ENCODE data around the gene ZNF496.

Gene ZNF496

GRCh38 chr1:247337250-247337746 lies 5.6 kb upstream of the ZNF496 start:
- no peak overlapping the region for H3K4me3 ChIP-seq (ENCODE audit: low read depth, low read length)
- H3K27ac ChIP-seq (ENCODE audit: extremely low read depth, low read depth, low read length), result no peak overlapping the region
- no peaks in the 10 kb centered on the region for H3K9me3 ChIP-seq (ENCODE audit: control insufficient read depth, insufficient read depth, low read depth, low read length)
- ChIA-PET POLR2A (no interaction called here), CTCF (interaction anchor here (0.7 kb wide), 1 partner anchor 46 kb away, joined by 3 read pairs; no protein-coding TSS in a partner anchor)
- no peaks in the 10 kb centered on the region for H3K4me1 ChIP-seq (ENCODE audit: control insufficient read depth, insufficient read depth, low read length)
- no peak for TF ChIP-seq BCL6B (tag by site-specific recombination; IDR thresholded peaks at IDR 0.05)
- no peak for TF ChIP-seq PRDM10 (tag by site-specific recombination; IDR thresholded peaks at IDR 0.05)
- TF ChIP-seq ZNF747 (tag by site-specific recombination; IDR thresholded peaks at IDR 0.05), result no peak
- TF ChIP-seq ZNF398 (tag by site-specific recombination; IDR thresholded peaks at IDR 0.05), result peak; percentile 55; the same call in 1 of the 2 replicates
- TF ChIP-seq ZNF621 (tag by site-specific recombination; IDR thresholded peaks at IDR 0.05), result no peak
- TF ChIP-seq ZNF629 (tag by site-specific recombination; IDR thresholded peaks at IDR 0.05), result peak; percentile 81
- TF ChIP-seq GLI2 (tag by site-specific recombination; IDR thresholded peaks at IDR 0.05; ENCODE audit: borderline replicate concordance, low read depth), result no peak
- no peak for TF ChIP-seq ZNF692 (tag by site-specific recombination; IDR thresholded peaks at IDR 0.05)
- TF ChIP-seq EGR2 (tag by site-specific recombination; IDR thresholded peaks at IDR 0.05; ENCODE audit: low read depth), result peak; percentile 79
- TF ChIP-seq ZFHX2 (tag by site-specific recombination; conservative IDR thresholded peaks at IDR 0.05), result peak; percentile 79
- no peak for TF ChIP-seq ZNF169 (tag by site-specific recombination; IDR thresholded peaks at IDR 0.05)
- TF ChIP-seq WT1 (tag by site-specific recombination; IDR thresholded peaks at IDR 0.05), result peak; percentile 92
- no peak for TF ChIP-seq ZNF274 (IDR thresholded peaks at IDR 0.05; ENCODE audit: low read length)
- no peak for TF ChIP-seq ZNF274 (tag by site-specific recombination; IDR thresholded peaks at IDR 0.05; ENCODE audit: borderline replicate concordance)
- TF ChIP-seq ZNF654 (tag by site-specific recombination; IDR thresholded peaks at IDR 0.05; ENCODE audit: low read depth), result no peak
- no peak for TF ChIP-seq HOXD13 (CRISPR knock-in tag; IDR thresholded peaks at IDR 0.05; ENCODE audit: borderline replicate concordance)
- peak; percentile 20; the same call in 1 of the 2 replicates for TF ChIP-seq PATZ1 (tag by site-specific recombination; IDR thresholded peaks at IDR 0.05)
- 0 out of 2 replicates have a peak, but pooled peaks have one; percentile 33 for TF ChIP-seq ATF2 (tag by site-specific recombination; IDR thresholded peaks at IDR 0.05; ENCODE audit: low read depth)
- no peak for TF ChIP-seq ZNF214 (tag by site-specific recombination; IDR thresholded peaks at IDR 0.05; ENCODE audit: borderline replicate concordance)
- peaks cover 0 to 23% of the 10 kb centered on the region in 2 experiments; a peak in 1 of 3 replicates for H3K36me3 ChIP-seq (ENCODE audit: control insufficient read depth in 2 of 2, insufficient read depth in 1 of 2, low read length in 2 of 2)
